Muscle of leg (tissue), 11 donors: ENCODE measurements around the gene CLEC11A. TPM values are rescaled to one million over a fixed set of nuclear protein-coding genes. Genes with fewer than 3 reads are reported as not detected.

Source experiments
- DNase-seq: peaks from one replicate; pipeline ENCODE4 v3.0.0; 2013
- H3K27ac ChIP-seq: one replicate; pipeline ENCODE4 v1.5.1; 2013; ENCODE audit warnings: mild to moderate bottlenecking, low read length, control low read depth
- H3K27me3 ChIP-seq: one replicate; pipeline ENCODE4 v1.6.1; 2013; ENCODE audit warnings: low read length; ENCODE audit not compliant: control insufficient read depth, insufficient read depth
- H3K36me3 ChIP-seq: one replicate; pipeline ENCODE4 v1.6.1; 2013; ENCODE audit warnings: low read length; ENCODE audit not compliant: control insufficient read depth, insufficient read depth
- H3K4me1 ChIP-seq: one replicate; pipeline ENCODE4 v1.6.1; 2013; ENCODE audit warnings: low read length; ENCODE audit not compliant: control insufficient read depth, insufficient read depth
- H3K4me3 ChIP-seq: one replicate; pipeline ENCODE4 v1.5.1; 2013; ENCODE audit warnings: low read length, control low read depth
- H3K9me3 ChIP-seq: replicated peaks from 2 replicates; pipeline ENCODE4 v1.6.1; 2013; ENCODE audit warnings: low read depth, low read length; ENCODE audit not compliant: control insufficient read depth
- WGBS: methylation state at CpG from one replicate; pipeline ENCODE4 v1.1.5; 2013; ENCODE audit warnings: missing lambda C conversion rate; ENCODE audit not compliant: insufficient coverage; 5-methylcytosine and 5-hydroxymethylcytosine counted together
- polyA plus RNA-seq, 8 donors: library from polyadenylated mRNA; unstranded; fragments of 120-200 nt; gene quantifications; one replicate each; pipeline versions ENCODE4 v1.2.1 to v1.2.3, GENCODE V29; 2013; ENCODE audit warnings: inconsistent platforms in 1 of 8, low replicate concordance in 1 of 8; ENCODE audit not compliant: insufficient read length in 8 of 8, insufficient read depth in 1 of 8
- total RNA-seq: library from RNA; stranded (reverse); fragments of 120-200 nt; gene quantifications from one replicate; pipeline ENCODE4 v1.2.4, GENCODE V29; 2013

The CLEC11A gene
- total and polyA plus RNA-seq, 9 donors: 18.8 to 40.3 (median 35.8) TPM

- no peaks in the 10 kb centered on the region for H3K4me1 ChIP-seq
- H3K4me3 ChIP-seq: no peak overlapping the region
- WGBS: 36% methylated on average over 15 of the region's 22 CpGs
- H3K27me3 ChIP-seq: peaks cover 9% of the 10 kb centered on the region
- H3K36me3 ChIP-seq: no peaks in the 10 kb centered on the region
- no peaks in the 10 kb centered on the region for H3K9me3 ChIP-seq
- no peak for DNase-seq
- H3K27ac ChIP-seq: no peak overlapping the region
Observed at GRCh38 chr19:50703915-50704796, 19.0 kb upstream of the CLEC11A start.

DNA sequence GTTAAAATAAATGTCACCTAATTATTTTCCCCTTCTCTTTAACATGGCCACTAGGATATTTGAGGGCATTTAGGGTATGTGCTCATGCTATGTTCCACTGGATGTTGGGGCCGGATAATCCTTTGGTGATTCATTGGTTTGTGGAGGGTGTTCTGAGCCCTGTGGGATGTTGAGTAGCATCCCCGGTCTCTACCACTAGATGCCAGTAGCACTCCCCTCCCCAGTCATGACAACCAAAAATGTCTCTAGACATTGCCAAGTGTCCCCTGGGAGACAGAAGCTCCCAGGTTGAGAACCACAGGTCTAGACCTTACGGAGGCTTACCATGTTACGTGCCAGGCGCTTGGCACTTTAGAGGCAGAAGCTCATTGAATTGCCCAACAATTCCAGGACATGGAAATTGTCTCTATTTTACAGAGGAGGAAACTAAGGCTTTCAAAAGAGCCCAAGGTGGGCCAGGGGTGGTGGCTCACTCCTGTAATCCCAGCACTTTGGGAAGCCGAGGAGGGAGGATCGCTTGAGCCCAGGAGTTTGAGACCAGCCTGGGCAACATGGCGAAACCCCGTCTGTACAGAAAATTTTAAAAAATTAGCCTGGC, 17.6 kb upstream of the CLEC11A start:
- WGBS: 39% methylated on average over 7 of the region's 9 CpGs
- H3K9me3 ChIP-seq: no peaks in the 10 kb centered on the region
- no peak for DNase-seq
- H3K27me3 ChIP-seq: peaks cover 9% of the 10 kb centered on the region
- no peak overlapping the region for H3K4me3 ChIP-seq
- no peaks in the 10 kb centered on the region for H3K4me1 ChIP-seq
- no peaks in the 10 kb centered on the region for H3K36me3 ChIP-seq
- H3K27ac ChIP-seq: no peak overlapping the region

- H3K9me3 ChIP-seq: no peaks in the 10 kb centered on the region
- WGBS: 100% methylated on average over 1 of the region's 5 CpGs
- H3K27me3 ChIP-seq: peaks cover 9% of the 10 kb centered on the region
- no peak for DNase-seq
- H3K4me3 ChIP-seq: no peak overlapping the region
- H3K36me3 ChIP-seq: peaks cover 2% of the 10 kb centered on the region
- H3K4me1 ChIP-seq: no peaks in the 10 kb centered on the region
- no peak overlapping the region for H3K27ac ChIP-seq
Observed at GRCh38 chr19:50706387-50706786, 16.8 kb upstream of the CLEC11A start.

DNA sequence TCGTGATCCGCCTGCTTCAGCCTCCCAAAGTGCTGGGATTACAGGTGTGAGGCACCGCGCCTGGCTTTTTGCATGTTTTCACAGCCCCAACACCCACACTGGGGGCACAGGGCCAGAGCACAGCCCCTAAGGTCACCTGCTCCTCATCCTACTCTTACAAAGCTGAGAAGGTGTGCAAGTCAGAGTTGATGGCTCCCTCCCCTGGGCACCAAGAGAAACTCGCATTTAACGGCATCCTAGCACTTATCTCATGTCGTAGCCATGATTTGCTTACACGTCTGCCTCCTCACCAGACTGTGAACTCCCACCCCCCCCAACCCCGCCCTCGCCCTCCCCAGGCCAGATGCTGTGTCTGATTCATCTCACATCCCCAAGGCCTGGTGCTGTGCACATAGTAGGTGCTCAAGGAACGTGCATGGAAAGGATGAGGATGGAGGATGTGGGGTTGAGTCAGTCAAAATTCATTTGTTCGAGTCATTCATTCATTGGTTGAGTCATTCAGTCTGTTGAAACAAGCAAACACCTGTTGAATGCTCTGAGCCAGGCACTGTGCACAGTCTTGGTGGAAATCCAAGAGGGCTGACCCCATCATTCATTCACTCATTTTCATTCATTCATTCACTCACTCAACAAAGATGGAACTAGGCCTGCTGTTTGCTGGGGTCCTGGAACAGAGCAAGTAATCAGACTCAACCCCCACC, 14.8 kb upstream of the CLEC11A start:
- peaks cover 8% of the 10 kb centered on the region for H3K36me3 ChIP-seq
- DNase-seq: no peak
- H3K27ac ChIP-seq: no peak overlapping the region
- no peaks in the 10 kb centered on the region for H3K4me1 ChIP-seq
- peaks cover 9% of the 10 kb centered on the region for H3K27me3 ChIP-seq
- WGBS: 89% methylated on average over 7 of the region's 12 CpGs
- H3K9me3 ChIP-seq: no peaks in the 10 kb centered on the region
- no peak overlapping the region for H3K4me3 ChIP-seq

DNA sequence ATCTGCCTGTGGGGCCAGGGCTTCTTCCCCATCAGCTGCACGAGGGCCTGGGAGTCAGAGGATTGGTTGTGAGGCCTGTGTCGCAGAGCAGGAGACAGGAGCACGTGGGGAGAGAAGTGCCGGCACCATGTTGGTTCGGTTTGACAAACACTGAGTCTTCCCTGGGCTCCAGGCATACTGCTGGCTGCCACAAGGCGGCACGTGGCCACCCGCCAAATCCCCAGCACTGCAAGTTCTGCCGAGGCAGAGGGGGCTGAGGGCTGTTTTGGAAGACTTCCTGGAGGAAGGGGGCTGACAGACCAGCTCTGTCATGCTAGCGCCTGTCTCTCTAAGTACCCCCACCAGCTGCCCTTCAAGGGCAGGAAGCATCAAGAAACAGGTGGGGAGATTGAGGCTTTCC, 13.1 kb upstream of the CLEC11A start:
- Histone ChIP-seq H3K4me3 (no peak overlapping the region), H3K9me3 (no peaks in the 10 kb centered on the region), H3K27me3 (no peaks in the 10 kb centered on the region), H3K4me1 (no peaks in the 10 kb centered on the region), H3K36me3 (peaks cover 13% of the 10 kb centered on the region), H3K27ac (no peak overlapping the region)
- DNase-seq: no peak
- WGBS: 67% methylated on average over 4 of the region's 10 CpGs

DNA sequence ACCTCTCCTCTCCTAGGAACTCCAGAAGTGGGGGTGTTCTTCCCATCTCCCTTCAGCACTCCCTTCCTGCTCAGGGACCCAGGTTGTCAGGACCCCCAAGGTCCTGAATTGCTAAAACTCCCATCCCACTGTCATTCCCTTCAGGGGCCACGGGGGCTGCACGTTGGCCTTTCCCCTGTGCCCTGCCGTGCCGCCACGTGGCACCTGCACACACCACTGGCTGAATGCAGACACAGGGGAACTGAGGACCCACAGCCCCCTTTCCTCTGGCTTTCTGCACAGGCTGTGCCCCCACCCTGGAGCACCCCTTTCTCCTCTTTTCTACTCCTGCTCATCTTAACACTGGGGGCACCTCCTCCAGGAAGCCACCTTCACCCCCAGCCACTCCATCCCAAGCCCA, 12.6 kb upstream of the CLEC11A start:
- Histone ChIP-seq H3K36me3 (peaks cover 18% of the 10 kb centered on the region), H3K9me3 (no peaks in the 10 kb centered on the region), H3K27ac (no peak overlapping the region), H3K4me1 (no peaks in the 10 kb centered on the region), H3K4me3 (no peak overlapping the region), H3K27me3 (no peaks in the 10 kb centered on the region)
- DNase-seq: no peak
- WGBS: 88% methylated on average over 5 of the region's 5 CpGs

GRCh38 chr19:50711196-50711595, 12.0 kb upstream of the CLEC11A start:
- WGBS: 83% methylated on average over 11 of the region's 11 CpGs
- H3K36me3 ChIP-seq: peaks cover 22% of the 10 kb centered on the region
- no peak overlapping the region for H3K4me3 ChIP-seq
- no peaks in the 10 kb centered on the region for H3K27me3 ChIP-seq
- H3K9me3 ChIP-seq: no peaks in the 10 kb centered on the region
- no peak overlapping the region for H3K27ac ChIP-seq
- no peak for DNase-seq
- H3K4me1 ChIP-seq: no peaks in the 10 kb centered on the region

DNA sequence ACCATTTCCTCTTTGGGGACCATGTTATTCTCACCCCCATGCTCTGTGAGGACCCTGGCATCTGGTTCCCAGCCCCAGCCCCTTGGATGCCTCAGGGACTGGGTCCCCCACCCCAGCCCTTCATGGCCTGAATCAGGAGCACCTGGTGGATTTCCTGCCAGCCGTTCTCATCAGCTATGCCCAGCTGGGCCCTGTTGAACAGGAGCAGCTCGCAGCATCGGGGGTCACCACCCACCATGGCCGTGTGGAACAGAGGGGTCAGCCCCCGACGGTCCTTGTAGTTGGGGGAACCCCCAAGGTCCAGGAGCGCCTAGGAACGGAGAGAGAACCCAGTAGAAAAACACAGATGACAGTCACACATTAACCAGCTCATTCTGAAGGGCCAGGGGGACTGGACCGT, 11.4 kb upstream of the CLEC11A start:
- Histone ChIP-seq H3K4me3 (no peak overlapping the region), H3K36me3 (peaks cover 25% of the 10 kb centered on the region), H3K27me3 (peaks cover 3% of the 10 kb centered on the region), H3K4me1 (peaks cover 1% of the 10 kb centered on the region), H3K27ac (no peak overlapping the region), H3K9me3 (no peaks in the 10 kb centered on the region)
- WGBS: 78% methylated on average over 8 of the region's 9 CpGs
- DNase-seq: no peak

DNA sequence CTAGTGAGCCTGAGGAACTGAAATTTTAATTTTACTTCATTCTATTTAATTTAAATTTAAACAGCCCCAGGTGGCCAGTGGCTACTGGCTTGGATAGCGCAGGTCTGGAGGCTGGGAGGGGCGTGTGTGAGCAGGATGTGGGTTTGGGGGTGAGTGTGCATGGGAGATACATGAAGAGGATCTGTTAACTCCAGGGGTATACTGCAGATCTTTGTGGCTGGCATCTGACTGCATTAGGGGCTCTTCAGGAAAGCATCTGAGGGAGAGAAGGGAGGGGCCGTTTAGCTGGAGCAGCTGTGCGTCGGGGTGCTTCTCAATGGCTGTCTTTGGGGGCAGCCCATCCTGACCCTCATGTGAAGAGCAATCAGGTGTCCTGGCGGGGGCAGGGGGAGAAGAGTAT, 10.3 kb upstream of the CLEC11A start:
- Histone ChIP-seq H3K4me3 (no peak overlapping the region), H3K27me3 (peaks cover 13% of the 10 kb centered on the region), H3K36me3 (peaks cover 25% of the 10 kb centered on the region), H3K4me1 (peaks cover 11% of the 10 kb centered on the region), H3K27ac (no peak overlapping the region), H3K9me3 (no peaks in the 10 kb centered on the region)
- WGBS: 79% methylated on average over 5 of the region's 6 CpGs
- no peak for DNase-seq

DNA sequence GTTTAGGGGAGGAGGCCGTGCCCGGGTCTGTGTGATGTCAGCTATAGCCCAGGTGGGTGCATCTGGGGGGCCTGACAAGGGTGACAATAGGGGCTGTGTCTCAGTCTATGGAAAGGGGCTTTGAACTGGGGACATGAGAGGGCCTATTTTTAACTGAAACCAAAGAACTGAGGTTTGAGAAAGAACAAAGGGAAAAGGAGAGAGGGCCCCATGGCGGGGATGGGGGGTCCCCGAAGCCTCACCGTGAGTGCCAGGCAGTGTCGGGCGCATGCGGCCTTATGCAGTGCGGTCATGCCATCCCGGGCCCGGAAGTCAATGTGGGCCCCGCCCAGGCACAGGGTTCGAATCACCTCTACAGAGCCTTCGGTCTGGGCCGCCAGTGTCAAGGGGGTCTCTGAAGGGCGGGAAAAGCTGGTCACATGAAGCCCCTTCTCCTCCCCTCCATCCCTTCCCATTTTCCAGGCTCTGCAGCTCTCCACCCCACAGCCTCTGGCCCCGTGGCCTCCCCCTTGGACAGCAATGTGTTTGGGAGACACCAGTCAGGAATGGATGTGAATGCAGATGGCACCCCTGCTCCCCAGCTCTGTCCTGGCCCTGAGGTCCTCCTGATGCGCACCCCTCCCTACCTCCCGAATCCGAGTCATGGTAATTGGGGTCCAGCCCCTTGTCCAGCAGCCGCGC, 9.5 kb upstream of the CLEC11A start:
- H3K9me3 ChIP-seq: no peaks in the 10 kb centered on the region
- no peak for DNase-seq
- H3K4me3 ChIP-seq: no peak overlapping the region
- peaks cover 25% of the 10 kb centered on the region for H3K36me3 ChIP-seq
- no peak overlapping the region for H3K27ac ChIP-seq
- peaks cover 14% of the 10 kb centered on the region for H3K4me1 ChIP-seq
- 91% methylated on average over 17 of the region's 22 CpGs for WGBS
- H3K27me3 ChIP-seq: peaks cover 14% of the 10 kb centered on the region
